GM20000 (cell line): ENCODE measurements around the gene TDP1.
"Not testable (repeated sequence)": the region's sequence is repeated elsewhere in the genome, so short reads cannot be mapped to it uniquely, and the experiment has no call there.

Source experiments
- DNase-seq: peaks from one replicate; pipeline ENCODE4 v3.0.0; 2012; ENCODE audit warnings: low spot score
- CTCF ChIP-seq: IDR thresholded peaks from 2 replicates; pipeline ENCODE4 v1.5.1; 2012; ENCODE audit warnings: mild to moderate bottlenecking, control low read depth; ENCODE audit errors: extremely low read depth, missing control alignments

Gene TDP1

GRCh38 chr14:90019824-90020523 is 64.2 kb downstream of the TDP1 start:
- no peak for DNase-seq
- no peak for TF ChIP-seq CTCF

GRCh38 chr14:90023176-90023896 is 67.6 kb downstream of the TDP1 start:
- no peak for DNase-seq
- TF ChIP-seq CTCF: no peak

- TF ChIP-seq CTCF: no peak
- no peak for DNase-seq
These were observed 69.2 kb downstream of the TDP1 start for GRCh38 chr14:90024910-90025309.

- not testable (repeated sequence) for DNase-seq
These were observed 70.9 kb downstream of the TDP1 start for GRCh38 chr14:90026608-90027007.

- no peak for TF ChIP-seq CTCF
- no peak for DNase-seq
These were observed 72.1 kb downstream of the TDP1 start for GRCh38 chr14:90027842-90028241.

- no peak for TF ChIP-seq CTCF
- DNase-seq: no peak
These were observed 78.4 kb downstream of the TDP1 start for GRCh38 chr14:90034156-90034555.

GRCh38 chr14:90034835-90035525 is 79.3 kb downstream of the TDP1 start:
- DNase-seq: no peak
- no peak for TF ChIP-seq CTCF
